IMR-90 (cell line): Measurements from ENCODE around the gene NXN. TPM values are rescaled to one million over a fixed set of nuclear protein-coding genes. Genes with fewer than 3 reads are reported as not detected.

Source experiments
- ATAC-seq: fragments of 200-7000 bp; cut with Tn5 transposase; 2 replicates; pipeline ENCODE4 v1.9.1; 2020; ENCODE audit warnings: low read depth, mild to moderate bottlenecking, moderate library complexity
- BruUV-seq: library from RNA; stranded (reverse); fragments of 400-500 nt; replicated peaks from 2 replicates; lab custom pipeline; 2021; lab: Mats Ljungman, UMichigan
- CTCF ChIA-PET: fragments of 300-600 bp; formaldehyde crosslinking; extraction: SDS; loops from one replicate; lab custom pipeline; 2021; ENCODE audit warnings: antibody characterized with exemption; lab: Yijun Ruan, JAX
- POLR2A ChIA-PET: fragments of 300-600 bp; sonication (Branson Sonifier 250); formaldehyde crosslinking; loops from one replicate; lab custom pipeline; 2022; ENCODE audit warnings: antibody characterized with exemption; ENCODE audit not compliant: unreplicated experiment; lab: Charles Lee
- DNase-seq: peaks from one replicate; pipeline ENCODE4 v3.0.0; 2013
- H2AFZ ChIP-seq: replicated peaks from 2 replicates; pipeline ENCODE3; 2013; ENCODE audit warnings: low read length, mild to moderate bottlenecking; ENCODE audit not compliant: poor library complexity
- H2AK5ac ChIP-seq: 2 replicates; pipeline ENCODE4 v1.6.1; 2013; ENCODE audit warnings: low read depth, low read length, inconsistent platforms
- H2AK9ac ChIP-seq: replicated peaks from 2 replicates; pipeline ENCODE3; 2013; ENCODE audit warnings: mild to moderate bottlenecking, low read depth, low read length, moderate library complexity; ENCODE audit not compliant: poor library complexity
- H2BK120ac ChIP-seq: 2 replicates; pipeline ENCODE4 v1.6.1; 2013; ENCODE audit warnings: low read depth, low read length, inconsistent platforms
- H2BK15ac ChIP-seq: 3 replicates; pipeline ENCODE4 v1.6.1; 2013; ENCODE audit warnings: low read depth, low read length, inconsistent platforms
- H2BK20ac ChIP-seq: 2 replicates; pipeline ENCODE4 v1.6.1; 2013; ENCODE audit warnings: low read depth, mild to moderate bottlenecking, inconsistent platforms, low read length, moderate library complexity
- H2BK5ac ChIP-seq: 2 replicates; pipeline ENCODE4 v1.6.1; 2013; ENCODE audit warnings: mild to moderate bottlenecking, low read depth, low read length, inconsistent platforms; ENCODE audit not compliant: poor library complexity, severe bottlenecking
- H3K14ac ChIP-seq: replicated peaks from 2 replicates; pipeline ENCODE4 v1.6.1; 2013; ENCODE audit warnings: low read depth, low read length, inconsistent platforms
- H3K18ac ChIP-seq: 2 replicates; pipeline ENCODE4 v1.6.1; 2013; ENCODE audit warnings: low read depth, low read length, control low read depth
- H3K23ac ChIP-seq: 2 replicates; pipeline ENCODE4 v1.6.1; 2013; ENCODE audit warnings: low read depth, low read length, inconsistent platforms
- H3K27ac ChIP-seq: 2 replicates; pipeline ENCODE4 v1.5.1; 2013; ENCODE audit warnings: mild to moderate bottlenecking, control low read depth, low read length; ENCODE audit not compliant: insufficient read depth
- H3K27me3 ChIP-seq: 2 replicates; pipeline ENCODE4 v1.6.1; 2013; ENCODE audit warnings: low read length; ENCODE audit not compliant: control insufficient read depth, insufficient read depth
- H3K36me3 ChIP-seq: 2 replicates; pipeline ENCODE4 v1.6.1; 2013; ENCODE audit warnings: low read length, mixed read lengths; ENCODE audit not compliant: control insufficient read depth, insufficient read depth
- H3K4ac ChIP-seq: 2 replicates; pipeline ENCODE4 v1.6.1; 2013; ENCODE audit warnings: low read depth, low read length, inconsistent platforms
- H3K4me1 ChIP-seq: 2 replicates; pipeline ENCODE4 v1.6.1; 2013; ENCODE audit warnings: low read length, mixed read lengths; ENCODE audit not compliant: control insufficient read depth, insufficient read depth
- H3K4me2 ChIP-seq: 2 replicates; pipeline ENCODE4 v1.6.1; 2013; ENCODE audit warnings: low read depth, mild to moderate bottlenecking, control low read depth, low read length, moderate library complexity
- H3K4me3 ChIP-seq: 2 replicates; pipeline ENCODE4 v1.5.1; 2013; ENCODE audit warnings: low read depth, mild to moderate bottlenecking, control low read depth, low read length, moderate library complexity; ENCODE audit not compliant: insufficient read depth
- H3K56ac ChIP-seq: 2 replicates; pipeline ENCODE4 v1.6.1; 2013; ENCODE audit warnings: low read length, inconsistent platforms; ENCODE audit not compliant: insufficient read depth; ENCODE audit errors: extremely low read depth
- H3K79me1 ChIP-seq, 2 experiments: 2 replicates each; pipeline ENCODE4 v1.6.1; 2013; ENCODE audit warnings: low read length in 2 of 2, inconsistent platforms in 1 of 2, low read depth in 1 of 2
- H3K9ac ChIP-seq: 2 replicates; pipeline ENCODE4 v1.6.1; 2013; ENCODE audit warnings: low read depth, low read length, control low read depth
- H3K9me1 ChIP-seq: 2 replicates; pipeline ENCODE4 v1.6.1; 2013; ENCODE audit warnings: low read length, inconsistent platforms; ENCODE audit not compliant: insufficient read depth
- H3K9me3 ChIP-seq: 2 replicates; pipeline ENCODE4 v1.6.1; 2013; ENCODE audit warnings: low read length; ENCODE audit not compliant: control insufficient read depth, insufficient read depth
- H4K20me1 ChIP-seq: 2 replicates; pipeline ENCODE4 v1.6.1; 2013; ENCODE audit warnings: low read length, inconsistent platforms; ENCODE audit not compliant: insufficient read depth
- H4K5ac ChIP-seq: 2 replicates; pipeline ENCODE4 v1.6.1; 2013; ENCODE audit warnings: mild to moderate bottlenecking, low read depth, low read length, control low read depth
- H4K8ac ChIP-seq, 2 experiments: 2 replicates each; pipeline ENCODE4 v1.6.1; 2013; ENCODE audit warnings: low read depth in 2 of 2, low read length in 2 of 2, control low read depth in 1 of 2, inconsistent platforms in 1 of 2
- H4K91ac ChIP-seq: 2 replicates; pipeline ENCODE4 v1.6.1; 2013; ENCODE audit warnings: low read depth, low read length, inconsistent platforms; ENCODE audit not compliant: insufficient read depth
- BHLHE40 ChIP-seq: fragments of 150-350 bp; IDR thresholded peaks from 2 replicates; pipeline ENCODE4 v1.6.1; 2016; ENCODE audit warnings: mild to moderate bottlenecking, low read depth, low read length
- CEBPB ChIP-seq: IDR thresholded peaks from 2 replicates; pipeline ENCODE4 v1.6.1; 2012; ENCODE audit warnings: low read depth, low read length, improper control_type of control experiment
- CHD1 ChIP-seq: IDR thresholded peaks from 2 replicates; pipeline ENCODE4 v1.6.1; 2012; ENCODE audit warnings: low read depth, low read length, improper control_type of control experiment
- FOS ChIP-seq: fragments of 150-350 bp; IDR thresholded peaks from 2 replicates; pipeline ENCODE4 v1.6.1; 2016; ENCODE audit warnings: low read depth, low read length
- MAFK ChIP-seq: IDR thresholded peaks from 2 replicates; pipeline ENCODE4 v1.6.1; 2012; ENCODE audit warnings: low read depth, low read length, improper control_type of control experiment
- NFE2L2 ChIP-seq: fragments of 150-350 bp; IDR thresholded peaks from 2 replicates; pipeline ENCODE4 v1.6.1; 2016; ENCODE audit warnings: low read depth, mild to moderate bottlenecking, low read length
- POLR2A ChIP-seq: IDR thresholded peaks from 2 replicates; pipeline ENCODE4 v1.6.1; 2012; ENCODE audit warnings: mild to moderate bottlenecking, low read depth, low read length
- RAD21 ChIP-seq: IDR thresholded peaks from 2 replicates; pipeline ENCODE4 v1.6.1; 2012; ENCODE audit warnings: low read length, improper control_type of control experiment
- RCOR1 ChIP-seq: IDR thresholded peaks from 2 replicates; pipeline ENCODE4 v1.6.1; 2012; ENCODE audit warnings: mild to moderate bottlenecking, low read length, improper control_type of control experiment; ENCODE audit not compliant: insufficient replicate concordance
- RFX5 ChIP-seq: IDR thresholded peaks from 2 replicates; pipeline ENCODE4 v1.8.0; 2012; ENCODE audit warnings: low read depth, mild to moderate bottlenecking, low read length, moderate library complexity
- SMC3 ChIP-seq: fragments of 150-350 bp; IDR thresholded peaks from 2 replicates; pipeline ENCODE4 v1.6.1; 2016; ENCODE audit warnings: low read depth, mild to moderate bottlenecking, antibody characterized with exemption, low read length, moderate library complexity
- WGBS, 2 experiments: methylation state at CpG; one replicate each; pipeline versions ENCODE4 v1.1.5 to v1.1.7; 2013; ENCODE audit warnings: missing lambda C conversion rate in 2 of 2; ENCODE audit not compliant: insufficient read length in 1 of 2; ENCODE audit errors: extremely low coverage in 2 of 2; 5-methylcytosine and 5-hydroxymethylcytosine counted together
- dilution Hi-C: fragments of 300-500 bp; cut with HindIII; formaldehyde crosslinking; loops from one replicate; pipeline ENCODE4 v1.14.3; 2018; ENCODE audit warnings: low sequenced_read_pairs; ENCODE audit not compliant: unreplicated experiment
- in situ Hi-C: fragments of 300-500 bp; cut with MboI; formaldehyde crosslinking; loops from 3 replicates; pipeline ENCODE4 v1.14.3; 2019; ENCODE audit warnings: low sequenced_read_pairs, inconsistent platforms, mixed read lengths
- intact Hi-C: fragments of 100-400 bp; cut with micrococcal nuclease; formaldehyde crosslinking; loops from 2 replicates; pipeline ENCODE4 v1.10.0; 2022
- polyA plus RNA-seq, 3 experiments: library from polyadenylated mRNA; depleted of rRNA; stranded (reverse); fragments of >200 nt; gene quantifications; 2 replicates each; pipeline ENCODE4 v1.2.3, GENCODE V29; 2012; ENCODE audit warnings: low replicate concordance in 1 of 3
- total RNA-seq: library from RNA; depleted of rRNA; stranded (reverse); fragments of >200 nt; gene quantifications from 2 replicates; pipeline ENCODE4 v1.2.3, GENCODE V29; 2012
- TF ChIP-seq, protein P1 (sequence below): fragments of 150-350 bp; IDR thresholded peaks from 2 replicates; pipeline ENCODE4 v1.6.1; 2016; ENCODE audit warnings: low read depth, mild to moderate bottlenecking, low read length, moderate library complexity, borderline replicate concordance
- TF ChIP-seq, protein P2 (sequence below): fragments of 150-350 bp; IDR thresholded peaks from 2 replicates; pipeline ENCODE4 v1.6.1; 2017; ENCODE audit warnings: mild to moderate bottlenecking, antibody characterized with exemption, low read length, low read depth
- TF ChIP-seq, protein P3 (sequence below): conservative IDR thresholded peaks from 2 replicates; pipeline ENCODE4 v1.5.1; 2012; ENCODE audit warnings: mild to moderate bottlenecking, low read depth, low read length, improper control_type of control experiment

NXN gene
- total and polyA plus RNA-seq, 2 of the 4 experiments (the other 2 are of a cell fraction): 52.5 to 116 TPM

DNA sequence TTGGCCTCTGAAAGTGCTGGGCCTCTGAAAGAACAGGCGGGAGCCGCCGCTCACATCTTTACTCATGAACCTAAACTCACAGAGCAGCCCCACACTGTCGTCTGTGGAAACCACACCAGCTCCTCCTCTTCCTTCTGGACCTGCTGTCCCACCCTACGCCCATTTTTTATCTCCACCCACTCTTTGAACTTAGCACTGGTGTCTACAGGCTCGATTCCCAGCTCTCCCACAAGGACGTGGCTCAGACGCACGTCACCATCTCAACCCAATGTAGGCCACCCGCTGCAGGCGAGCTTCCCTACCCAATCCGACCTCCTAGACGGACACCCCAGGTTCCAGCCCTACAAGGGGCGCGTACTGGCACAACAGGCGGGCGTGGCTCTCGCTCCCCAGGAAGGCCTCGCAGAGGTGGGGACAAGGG lies 62.2 kb downstream of the NXN start:
- ATAC-seq (no peak), DNase-seq (no peak)
- no peaks in the 10 kb centered on the region for H3K27me3 ChIP-seq
- H2AK5ac ChIP-seq: no peak overlapping the region
- H3K27ac ChIP-seq: no peak overlapping the region
- no peak overlapping the region for H3K4me3 ChIP-seq
- no peak overlapping the region for H3K23ac ChIP-seq
- no peak overlapping the region for H2BK15ac ChIP-seq
- H2BK120ac ChIP-seq: no peak overlapping the region
- no peak overlapping the region for H3K56ac ChIP-seq
- no peak overlapping the region for H4K5ac ChIP-seq
- no peaks in the 10 kb centered on the region for H3K9me3 ChIP-seq
- peak overlapping the region; percentile 61 for H2AK9ac ChIP-seq
- H4K8ac ChIP-seq: no peak overlapping the region
- 95% methylated on average over 12 of the region's 19 CpGs; no CpG with 5 or more reads in 1 of the 2 experiments for WGBS, 2 experiments
- peak overlapping the region; percentile 41 for H2AFZ ChIP-seq
- H3K18ac ChIP-seq: no peak overlapping the region
- H3K14ac ChIP-seq: no peak overlapping the region; the same call in 1 of the 2 replicates
- H3K36me3 ChIP-seq: peaks cover 23% of the 10 kb centered on the region
- no peak overlapping the region for H2BK20ac ChIP-seq
- TF ChIP-seq SMC3: no peak
- TF ChIP-seq BHLHE40: no peak
- no peak for TF ChIP-seq CEBPB
- TF ChIP-seq, protein P1, sequence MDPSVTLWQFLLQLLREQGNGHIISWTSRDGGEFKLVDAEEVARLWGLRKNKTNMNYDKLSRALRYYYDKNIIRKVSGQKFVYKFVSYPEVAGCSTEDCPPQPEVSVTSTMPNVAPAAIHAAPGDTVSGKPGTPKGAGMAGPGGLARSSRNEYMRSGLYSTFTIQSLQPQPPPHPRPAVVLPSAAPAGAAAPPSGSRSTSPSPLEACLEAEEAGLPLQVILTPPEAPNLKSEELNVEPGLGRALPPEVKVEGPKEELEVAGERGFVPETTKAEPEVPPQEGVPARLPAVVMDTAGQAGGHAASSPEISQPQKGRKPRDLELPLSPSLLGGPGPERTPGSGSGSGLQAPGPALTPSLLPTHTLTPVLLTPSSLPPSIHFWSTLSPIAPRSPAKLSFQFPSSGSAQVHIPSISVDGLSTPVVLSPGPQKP: no peak
- TF ChIP-seq, protein P2, sequence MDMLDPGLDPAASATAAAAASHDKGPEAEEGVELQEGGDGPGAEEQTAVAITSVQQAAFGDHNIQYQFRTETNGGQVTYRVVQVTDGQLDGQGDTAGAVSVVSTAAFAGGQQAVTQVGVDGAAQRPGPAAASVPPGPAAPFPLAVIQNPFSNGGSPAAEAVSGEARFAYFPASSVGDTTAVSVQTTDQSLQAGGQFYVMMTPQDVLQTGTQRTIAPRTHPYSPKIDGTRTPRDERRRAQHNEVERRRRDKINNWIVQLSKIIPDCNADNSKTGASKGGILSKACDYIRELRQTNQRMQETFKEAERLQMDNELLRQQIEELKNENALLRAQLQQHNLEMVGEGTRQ: no peak
- TF ChIP-seq CHD1: no peak
- TF ChIP-seq RFX5: no peak
- no peak for TF ChIP-seq POLR2A
- TF ChIP-seq RAD21: no peak
- TF ChIP-seq MAFK: no peak
- no peak for TF ChIP-seq FOS
- TF ChIP-seq, protein P3, sequence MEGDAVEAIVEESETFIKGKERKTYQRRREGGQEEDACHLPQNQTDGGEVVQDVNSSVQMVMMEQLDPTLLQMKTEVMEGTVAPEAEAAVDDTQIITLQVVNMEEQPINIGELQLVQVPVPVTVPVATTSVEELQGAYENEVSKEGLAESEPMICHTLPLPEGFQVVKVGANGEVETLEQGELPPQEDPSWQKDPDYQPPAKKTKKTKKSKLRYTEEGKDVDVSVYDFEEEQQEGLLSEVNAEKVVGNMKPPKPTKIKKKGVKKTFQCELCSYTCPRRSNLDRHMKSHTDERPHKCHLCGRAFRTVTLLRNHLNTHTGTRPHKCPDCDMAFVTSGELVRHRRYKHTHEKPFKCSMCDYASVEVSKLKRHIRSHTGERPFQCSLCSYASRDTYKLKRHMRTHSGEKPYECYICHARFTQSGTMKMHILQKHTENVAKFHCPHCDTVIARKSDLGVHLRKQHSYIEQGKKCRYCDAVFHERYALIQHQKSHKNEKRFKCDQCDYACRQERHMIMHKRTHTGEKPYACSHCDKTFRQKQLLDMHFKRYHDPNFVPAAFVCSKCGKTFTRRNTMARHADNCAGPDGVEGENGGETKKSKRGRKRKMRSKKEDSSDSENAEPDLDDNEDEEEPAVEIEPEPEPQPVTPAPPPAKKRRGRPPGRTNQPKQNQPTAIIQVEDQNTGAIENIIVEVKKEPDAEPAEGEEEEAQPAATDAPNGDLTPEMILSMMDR: no peak
- TF ChIP-seq NFE2L2: no peak
- no peak for TF ChIP-seq RCOR1
- H3K4ac ChIP-seq: no peak overlapping the region
- peaks cover 45 to 69% of the 10 kb centered on the region in 2 experiments for H3K79me1 ChIP-seq
- intact Hi-C loops (no loop called here), dilution Hi-C loops (no loop called here), in situ Hi-C loops (no loop called here)
- no peak overlapping the region for H2BK5ac ChIP-seq
- CTCF ChIA-PET: no interaction called here
- H3K4me1 ChIP-seq: peaks cover 7% of the 10 kb centered on the region
- peaks cover 15% of the 10 kb centered on the region for H3K9me1 ChIP-seq
- POLR2A ChIA-PET: no interaction called here
- no peak overlapping the region for H4K91ac ChIP-seq
- no peak overlapping the region for H3K9ac ChIP-seq
- peaks cover 64% of the 10 kb centered on the region for H4K20me1 ChIP-seq
- TSS peak; percentile 0 for BruUV-seq
- H3K4me2 ChIP-seq: no peak overlapping the region
